C4-2B (cell line): ENCODE results near the gene SNX21.
"Not testable (repeated sequence)": the region's sequence is repeated elsewhere in the genome, so short reads cannot be mapped to it uniquely, and the experiment has no call there.

Experiments used
- H3K27ac ChIP-seq: fragments of 450-650 bp; 2 replicates; pipeline ENCODE4 v1.5.1; 2017
- ZFX ChIP-seq: fragments of 450-650 bp; IDR thresholded peaks from 2 replicates; pipeline ENCODE4 v1.6.1; 2017
- TF ChIP-seq, protein P1 (sequence below): fragments of 450-650 bp; conservative IDR thresholded peaks from 2 replicates; pipeline ENCODE4 v1.5.1; 2017; ENCODE audit warnings: mild to moderate bottlenecking

The SNX21 gene, protein sequence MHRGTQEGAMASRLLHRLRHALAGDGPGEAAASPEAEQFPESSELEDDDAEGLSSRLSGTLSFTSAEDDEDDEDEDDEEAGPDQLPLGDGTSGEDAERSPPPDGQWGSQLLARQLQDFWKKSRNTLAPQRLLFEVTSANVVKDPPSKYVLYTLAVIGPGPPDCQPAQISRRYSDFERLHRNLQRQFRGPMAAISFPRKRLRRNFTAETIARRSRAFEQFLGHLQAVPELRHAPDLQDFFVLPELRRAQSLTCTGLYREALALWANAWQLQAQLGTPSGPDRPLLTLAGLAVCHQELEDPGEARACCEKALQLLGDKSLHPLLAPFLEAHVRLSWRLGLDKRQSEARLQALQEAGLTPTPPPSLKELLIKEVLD

DNA sequence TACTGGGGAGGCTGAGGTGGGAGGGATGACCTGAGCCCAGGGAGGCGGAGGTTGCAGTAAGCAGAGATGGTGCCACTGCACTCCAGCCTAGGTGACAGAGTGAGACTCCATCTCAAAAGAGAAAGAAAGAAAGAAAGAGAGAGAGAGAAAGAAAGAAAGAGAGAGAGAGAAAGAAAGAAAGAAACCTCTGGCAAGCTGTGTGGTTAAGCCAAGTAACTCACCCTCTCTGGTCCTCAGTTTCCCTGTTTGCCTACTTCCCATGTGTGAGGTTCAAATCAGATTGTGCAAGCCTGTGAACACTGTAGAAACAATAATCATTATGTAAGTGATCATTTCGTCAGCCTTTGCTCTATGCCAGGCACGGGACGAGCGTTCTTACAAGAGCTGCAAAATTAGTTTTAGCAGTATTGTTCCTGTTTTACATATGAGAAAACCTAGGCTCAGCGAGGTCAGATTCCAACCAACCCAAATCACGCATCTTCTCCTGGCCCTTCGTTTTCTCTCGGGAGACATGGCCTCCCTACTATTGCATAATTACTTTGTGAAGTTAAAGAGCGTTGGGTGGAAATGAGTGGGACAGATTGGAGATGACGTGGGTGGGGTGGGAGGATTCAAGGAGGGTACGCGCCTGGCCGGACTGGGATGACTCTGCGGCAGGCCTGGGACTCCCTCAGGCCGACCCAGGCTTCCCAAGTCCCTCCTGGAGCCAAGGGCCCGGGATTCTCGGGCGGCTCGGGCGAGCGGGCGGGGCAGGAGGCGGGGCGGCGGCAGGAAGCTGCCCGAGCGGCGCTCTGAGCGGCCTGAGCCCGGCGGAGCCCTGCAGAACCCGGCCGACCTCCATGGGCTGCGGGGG, at the start of gene SNX21:
Gene SNX21 (plus strand): TSS at position 770 of the 853 bp plus-strand sequence. CDS start 121 bp downstream, outside the sequence.
- 0 out of 2 replicates have a peak, but pooled peaks have one; percentile 32 for TF ChIP-seq ZFX
- TF ChIP-seq, protein P1, sequence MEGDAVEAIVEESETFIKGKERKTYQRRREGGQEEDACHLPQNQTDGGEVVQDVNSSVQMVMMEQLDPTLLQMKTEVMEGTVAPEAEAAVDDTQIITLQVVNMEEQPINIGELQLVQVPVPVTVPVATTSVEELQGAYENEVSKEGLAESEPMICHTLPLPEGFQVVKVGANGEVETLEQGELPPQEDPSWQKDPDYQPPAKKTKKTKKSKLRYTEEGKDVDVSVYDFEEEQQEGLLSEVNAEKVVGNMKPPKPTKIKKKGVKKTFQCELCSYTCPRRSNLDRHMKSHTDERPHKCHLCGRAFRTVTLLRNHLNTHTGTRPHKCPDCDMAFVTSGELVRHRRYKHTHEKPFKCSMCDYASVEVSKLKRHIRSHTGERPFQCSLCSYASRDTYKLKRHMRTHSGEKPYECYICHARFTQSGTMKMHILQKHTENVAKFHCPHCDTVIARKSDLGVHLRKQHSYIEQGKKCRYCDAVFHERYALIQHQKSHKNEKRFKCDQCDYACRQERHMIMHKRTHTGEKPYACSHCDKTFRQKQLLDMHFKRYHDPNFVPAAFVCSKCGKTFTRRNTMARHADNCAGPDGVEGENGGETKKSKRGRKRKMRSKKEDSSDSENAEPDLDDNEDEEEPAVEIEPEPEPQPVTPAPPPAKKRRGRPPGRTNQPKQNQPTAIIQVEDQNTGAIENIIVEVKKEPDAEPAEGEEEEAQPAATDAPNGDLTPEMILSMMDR = no peak
- H3K27ac ChIP-seq = peak within 1 kb of the TSS; percentile 55

DNA sequence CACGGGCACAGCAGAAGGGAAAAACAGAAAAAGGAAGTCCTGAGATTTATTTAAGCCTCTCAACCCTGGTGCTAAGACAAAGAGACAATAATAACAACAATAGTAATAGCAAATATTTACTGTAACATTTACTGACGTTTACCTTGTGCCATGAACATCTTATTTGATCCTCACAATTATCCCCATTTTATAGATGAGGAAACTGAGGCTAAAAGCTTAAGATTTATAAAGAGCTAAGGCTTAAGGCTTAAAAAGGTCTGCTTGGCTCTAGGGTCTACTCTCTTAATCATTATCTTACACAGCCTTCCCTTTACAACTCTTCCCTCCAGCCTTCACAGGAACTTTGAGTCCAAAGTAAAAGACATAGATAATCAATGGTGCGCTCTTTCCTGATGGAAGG, 45.2 kb upstream of the SNX21 start:
- H3K27ac ChIP-seq = no peak overlapping the region
- no peak for TF ChIP-seq ZFX
- TF ChIP-seq, protein P1 = no peak

DNA sequence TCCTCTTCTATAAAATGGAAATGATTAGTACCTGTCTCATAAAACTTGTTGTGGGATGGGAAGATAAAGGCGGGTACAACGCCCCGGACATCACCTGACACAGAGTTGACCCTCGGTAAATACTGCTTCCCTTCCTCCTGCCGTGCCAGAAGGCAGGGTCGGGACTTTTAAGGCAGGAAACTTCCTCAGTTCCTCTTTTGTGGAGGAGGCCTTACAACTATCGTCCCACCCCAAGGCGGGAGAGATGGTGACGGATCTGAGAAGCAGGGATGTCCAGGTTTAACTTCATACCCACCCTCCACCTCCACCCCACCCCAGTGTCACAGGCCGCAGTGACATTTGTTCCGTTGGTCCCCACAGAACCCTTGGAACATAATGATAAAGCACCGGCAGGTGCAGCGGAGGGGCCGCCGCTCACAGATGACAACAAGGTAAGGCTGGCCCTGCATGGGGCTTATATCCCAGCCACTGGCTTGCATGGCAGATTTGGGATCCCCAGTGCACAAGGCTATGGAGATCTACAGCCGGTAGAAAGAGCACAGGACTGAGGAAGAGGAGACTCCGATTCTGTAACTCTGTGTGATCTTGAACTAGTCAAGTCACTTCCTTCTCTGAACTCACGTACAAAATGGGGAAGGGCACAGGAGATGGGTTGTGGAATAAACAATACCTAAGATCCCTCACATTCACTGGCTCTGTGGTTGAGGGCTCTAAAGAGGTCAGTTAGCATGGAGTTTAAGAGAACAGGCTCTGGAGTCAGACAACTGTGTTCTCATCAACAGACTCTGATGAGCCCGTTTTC, 41.1 kb upstream of the SNX21 start:
- H3K27ac ChIP-seq = peak overlapping the region; percentile 93
- TF ChIP-seq ZFX = no peak
- TF ChIP-seq, protein P1 = no peak

DNA sequence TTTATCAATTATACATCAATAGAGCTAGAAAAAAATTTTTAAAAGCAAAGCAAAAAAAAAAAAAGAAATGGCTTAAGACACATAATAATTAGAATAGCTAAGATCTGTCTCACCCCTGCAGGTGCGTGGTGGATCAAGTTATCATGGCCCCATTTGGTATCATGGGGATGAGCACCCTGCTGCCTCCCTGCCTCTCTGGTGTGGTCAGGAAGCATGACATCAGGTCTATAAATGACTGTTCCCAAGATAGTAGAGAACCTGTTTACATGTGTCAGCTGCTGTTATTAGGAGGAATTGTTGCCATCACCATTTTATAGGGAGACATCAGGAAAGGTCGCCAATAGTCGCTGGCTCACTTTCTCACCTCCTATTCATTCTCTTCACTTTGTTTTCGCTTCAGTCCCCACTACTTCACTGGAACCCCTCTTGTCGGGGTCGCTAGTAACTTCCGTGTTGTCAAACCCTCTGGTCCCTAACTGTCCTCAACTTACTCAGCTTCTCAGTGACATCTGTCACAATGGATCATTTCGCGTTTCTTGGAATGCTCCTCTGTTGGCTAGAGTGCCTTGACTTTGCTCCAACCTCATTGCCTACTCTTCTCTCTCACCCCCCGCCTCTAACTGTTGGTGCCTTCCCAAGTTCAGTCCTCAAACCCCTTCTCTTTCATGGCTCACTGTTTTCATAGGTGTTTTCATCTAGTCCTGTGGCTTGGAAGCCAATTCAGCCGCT, 37.1 kb upstream of the SNX21 start:
- no peak overlapping the region for H3K27ac ChIP-seq
- TF ChIP-seq, protein P1 = no peak

DNA sequence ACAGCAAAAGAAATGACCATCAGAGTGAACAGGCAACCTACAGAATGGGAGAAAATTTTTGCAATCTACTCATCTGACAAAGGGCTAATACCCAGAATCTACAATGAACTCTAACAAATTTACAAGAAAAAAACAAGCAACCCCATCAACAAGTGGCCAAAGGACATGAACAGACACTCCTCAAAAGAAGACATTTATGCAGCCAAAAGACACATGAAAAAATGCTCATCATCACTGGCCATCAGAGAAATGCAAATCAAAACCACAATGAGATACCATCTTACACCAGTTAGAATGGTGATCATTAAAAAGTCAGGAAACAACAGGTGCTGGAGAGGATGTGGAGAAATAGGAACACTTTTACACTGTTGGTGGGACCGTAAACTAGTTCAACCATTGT, 36.1 kb upstream of the SNX21 start:
- not testable (repeated sequence) for H3K27ac ChIP-seq

DNA sequence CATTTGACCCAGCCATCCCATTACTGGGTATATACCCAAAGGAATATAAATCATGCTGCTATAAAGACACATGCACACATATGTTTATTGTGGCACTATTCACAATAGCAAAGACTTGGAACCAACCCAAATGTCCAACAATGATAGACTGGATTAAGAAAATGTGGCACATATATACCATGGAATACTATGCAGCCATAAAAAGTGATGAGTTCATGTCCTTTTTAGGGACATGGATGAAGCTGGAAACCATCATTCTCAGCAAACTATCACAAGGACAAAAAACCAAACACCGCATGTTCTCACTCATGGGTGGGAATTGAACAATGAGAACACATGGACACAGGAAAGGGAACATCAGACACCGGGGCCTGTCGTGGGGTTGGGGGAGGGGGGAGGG, 35.6 kb upstream of the SNX21 start:
- not testable (repeated sequence) for H3K27ac ChIP-seq

DNA sequence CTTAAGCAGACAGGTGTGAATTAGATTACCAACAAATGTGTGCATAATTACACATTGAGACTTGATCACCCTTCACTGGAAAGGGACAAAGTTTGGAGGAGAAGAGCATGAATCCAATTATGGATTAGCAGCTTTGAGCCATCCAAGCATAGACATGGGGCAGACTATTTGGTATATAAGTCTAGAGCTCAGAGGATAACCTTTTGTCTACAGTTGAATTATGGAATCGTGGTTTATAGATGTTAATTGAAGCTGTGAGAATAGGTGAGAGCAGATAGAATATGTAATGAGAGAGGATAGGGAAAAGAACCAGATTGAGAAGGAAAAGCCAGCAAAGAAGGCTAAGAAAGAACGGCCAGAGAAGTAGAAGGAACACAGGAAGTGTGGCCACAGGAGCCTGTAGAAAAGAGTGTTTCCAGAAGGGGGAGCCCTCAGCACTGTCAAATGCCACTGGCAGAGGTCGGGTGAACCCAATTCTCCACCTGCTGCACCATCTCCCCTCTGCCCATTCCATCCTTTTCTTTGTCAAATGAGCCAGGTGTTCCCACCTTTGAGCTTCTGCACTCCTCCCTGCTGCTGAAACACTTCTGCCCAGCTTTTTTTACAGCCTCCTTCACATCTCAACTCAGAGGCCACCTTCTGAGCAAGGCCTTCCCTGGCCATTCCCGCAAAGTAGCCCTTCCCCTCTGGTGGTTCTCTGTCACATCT, 34.5 kb upstream of the SNX21 start:
- TF ChIP-seq, protein P1 = peak; percentile 83
- TF ChIP-seq ZFX = no peak

More for the DNA sequence above, 34.5 kb upstream of the SNX21 start:
- H3K27ac ChIP-seq = no peak overlapping the region
